ENCODE data around the gene SYTL5.

Gene SYTL5

DNA sequence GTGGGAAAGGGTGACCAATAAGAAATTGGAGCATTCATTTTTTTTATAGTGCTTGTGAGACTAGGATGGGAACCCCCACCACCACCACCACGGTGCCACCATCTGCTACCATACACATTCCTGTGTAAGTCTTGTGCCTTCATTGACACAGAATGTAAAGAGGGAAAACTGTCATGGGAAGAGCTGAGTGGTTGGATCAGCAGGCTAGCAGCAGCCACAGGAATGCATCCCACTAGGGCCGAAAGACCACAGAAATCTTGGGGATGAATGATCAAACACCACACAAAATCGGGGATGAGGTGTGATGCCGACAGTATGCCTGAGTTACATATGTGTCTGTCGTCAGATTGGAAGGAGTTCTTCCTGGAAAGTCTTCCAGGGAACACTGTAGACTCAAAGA lies 145.1 kb downstream of the SYTL5 start:
- TF ChIP-seq, protein P1, sequence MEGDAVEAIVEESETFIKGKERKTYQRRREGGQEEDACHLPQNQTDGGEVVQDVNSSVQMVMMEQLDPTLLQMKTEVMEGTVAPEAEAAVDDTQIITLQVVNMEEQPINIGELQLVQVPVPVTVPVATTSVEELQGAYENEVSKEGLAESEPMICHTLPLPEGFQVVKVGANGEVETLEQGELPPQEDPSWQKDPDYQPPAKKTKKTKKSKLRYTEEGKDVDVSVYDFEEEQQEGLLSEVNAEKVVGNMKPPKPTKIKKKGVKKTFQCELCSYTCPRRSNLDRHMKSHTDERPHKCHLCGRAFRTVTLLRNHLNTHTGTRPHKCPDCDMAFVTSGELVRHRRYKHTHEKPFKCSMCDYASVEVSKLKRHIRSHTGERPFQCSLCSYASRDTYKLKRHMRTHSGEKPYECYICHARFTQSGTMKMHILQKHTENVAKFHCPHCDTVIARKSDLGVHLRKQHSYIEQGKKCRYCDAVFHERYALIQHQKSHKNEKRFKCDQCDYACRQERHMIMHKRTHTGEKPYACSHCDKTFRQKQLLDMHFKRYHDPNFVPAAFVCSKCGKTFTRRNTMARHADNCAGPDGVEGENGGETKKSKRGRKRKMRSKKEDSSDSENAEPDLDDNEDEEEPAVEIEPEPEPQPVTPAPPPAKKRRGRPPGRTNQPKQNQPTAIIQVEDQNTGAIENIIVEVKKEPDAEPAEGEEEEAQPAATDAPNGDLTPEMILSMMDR (IDR thresholded peaks at IDR 0.05; ENCODE audit: extremely low read depth, insufficient read depth, missing control alignments), result no peak
- in situ Hi-C loops (cut with MboI; ENCODE audit: low pct_unique_long_range_greater_than_20kb, low sequenced_read_pairs, unreplicated experiment), result no loop called here
- no peak for DNase-seq (ENCODE audit: low spot score)

DNA sequence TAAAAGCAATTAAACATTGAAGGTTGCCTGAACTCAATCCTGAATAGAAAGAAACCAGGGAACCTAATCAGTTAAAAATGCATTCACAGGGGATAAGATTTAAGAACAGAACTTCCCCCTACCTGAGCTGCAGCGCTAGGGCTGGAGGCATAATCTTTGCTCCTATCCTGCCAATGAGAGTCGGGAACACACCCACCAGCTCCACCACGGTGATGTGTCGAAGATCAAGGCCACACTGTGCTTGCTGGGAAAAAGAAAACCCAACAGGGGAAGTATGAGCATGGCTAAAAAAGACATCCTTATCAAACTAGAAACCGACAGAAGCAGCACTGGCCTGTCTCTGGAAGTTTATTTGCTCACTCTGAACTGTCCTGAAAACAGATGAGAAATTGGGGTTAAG lies 148.0 kb downstream of the SYTL5 start:
- DNase-seq (ENCODE audit: low spot score), result no peak
- in situ Hi-C loops (cut with MboI; ENCODE audit: low pct_unique_long_range_greater_than_20kb, low sequenced_read_pairs, unreplicated experiment), result no loop called here

DNA sequence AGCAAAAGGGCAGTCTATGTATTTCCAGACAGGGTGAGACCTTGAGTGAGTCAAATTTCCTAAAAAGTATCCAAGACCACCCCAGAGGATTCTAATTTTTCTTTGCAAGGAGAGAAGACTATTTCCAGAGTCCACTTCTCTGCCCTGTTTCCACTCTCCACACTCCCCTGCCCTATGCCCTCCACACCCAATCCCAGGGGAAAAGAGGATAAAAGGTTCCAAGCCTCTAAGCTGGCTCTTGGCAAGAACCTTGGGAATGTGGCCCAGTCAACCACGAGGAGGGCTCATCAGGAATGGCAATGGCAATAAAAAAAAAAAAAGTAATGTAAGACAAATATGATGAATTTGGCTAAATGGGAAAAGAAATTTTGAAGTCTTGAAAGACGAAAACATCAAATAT lies 148.5 kb downstream of the SYTL5 start:
- TF ChIP-seq, protein P1 (IDR thresholded peaks at IDR 0.05; ENCODE audit: extremely low read depth, insufficient read depth, missing control alignments), result no peak
- DNase-seq (ENCODE audit: low spot score), result no peak
- in situ Hi-C loops (cut with MboI; ENCODE audit: low pct_unique_long_range_greater_than_20kb, low sequenced_read_pairs, unreplicated experiment), result no loop called here

More for the DNA sequence above, 148.0 kb downstream of the SYTL5 start:
- TF ChIP-seq, protein P1 (IDR thresholded peaks at IDR 0.05; ENCODE audit: extremely low read depth, insufficient read depth, missing control alignments), result no peak

DNA sequence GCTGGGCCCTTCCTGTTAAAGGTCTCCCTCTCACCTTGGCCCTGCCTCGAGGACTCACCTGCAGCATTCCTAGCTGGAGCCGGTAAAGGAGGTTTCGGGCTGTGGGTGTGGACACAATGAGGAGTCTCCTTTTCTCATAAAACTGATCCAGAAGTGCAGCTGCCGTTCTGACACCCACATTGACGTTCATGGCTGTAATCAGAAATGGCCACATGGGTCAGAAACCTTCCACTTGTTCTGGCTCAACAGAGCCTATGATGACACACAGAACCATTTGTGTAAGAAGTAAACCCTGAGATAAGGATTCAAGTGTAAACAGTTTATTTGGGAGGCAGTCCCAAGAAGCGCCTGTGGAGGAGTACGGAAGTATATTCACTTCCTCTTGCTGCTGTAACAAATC lies 150.5 kb downstream of the SYTL5 start:
- no peak for DNase-seq (ENCODE audit: low spot score)
- TF ChIP-seq, protein P1 (IDR thresholded peaks at IDR 0.05; ENCODE audit: extremely low read depth, insufficient read depth, missing control alignments), result no peak
- in situ Hi-C loops (cut with MboI; ENCODE audit: low pct_unique_long_range_greater_than_20kb, low sequenced_read_pairs, unreplicated experiment), result no loop called here

DNA sequence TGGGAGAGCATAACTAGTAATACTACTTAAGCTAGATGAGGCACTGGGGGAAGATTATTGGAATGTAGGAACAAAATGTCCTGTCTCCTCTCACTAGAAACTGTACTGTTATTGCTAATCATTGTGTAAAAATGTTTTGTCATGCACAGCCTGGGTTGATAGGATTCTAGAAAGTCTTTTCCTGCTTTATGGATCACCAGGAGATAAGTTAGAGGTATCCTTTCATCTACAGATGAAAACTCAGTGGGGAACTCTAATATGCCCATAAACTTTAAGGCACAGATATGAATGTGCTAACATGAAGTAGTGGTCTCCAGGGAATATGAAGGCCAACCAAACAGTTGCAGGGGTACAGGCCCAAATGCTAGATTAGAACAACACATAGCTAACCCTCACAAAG lies 156.8 kb downstream of the SYTL5 start:
- in situ Hi-C loops (cut with MboI; ENCODE audit: low pct_unique_long_range_greater_than_20kb, low sequenced_read_pairs, unreplicated experiment), result no loop called here
- TF ChIP-seq, protein P1 (IDR thresholded peaks at IDR 0.05; ENCODE audit: extremely low read depth, insufficient read depth, missing control alignments), result no peak
- no peak for DNase-seq (ENCODE audit: low spot score)

DNA sequence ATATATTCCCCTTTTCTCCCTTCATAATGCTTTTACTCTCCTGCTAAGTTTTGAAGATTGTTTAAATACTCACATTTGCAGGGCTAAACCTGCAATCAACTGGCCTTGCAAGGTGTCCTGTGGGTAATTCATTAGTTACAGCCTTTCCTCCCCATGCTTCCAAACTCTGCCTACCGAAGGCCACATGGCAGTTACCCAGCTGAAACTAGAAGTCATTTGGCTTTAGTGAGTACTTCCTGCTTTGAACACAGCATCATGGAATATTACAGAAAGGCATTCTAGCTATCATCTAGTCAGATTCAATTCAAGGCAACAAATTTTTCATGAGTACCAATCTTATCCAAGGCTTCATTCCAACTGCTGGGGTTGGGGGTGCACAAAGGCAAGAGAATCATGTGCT lies 158.7 kb downstream of the SYTL5 start:
- TF ChIP-seq, protein P1 (IDR thresholded peaks at IDR 0.05; ENCODE audit: extremely low read depth, insufficient read depth, missing control alignments), result no peak
- in situ Hi-C loops (cut with MboI; ENCODE audit: low pct_unique_long_range_greater_than_20kb, low sequenced_read_pairs, unreplicated experiment), result no loop called here
- no peak for DNase-seq (ENCODE audit: low spot score)
